IPS-NIHi7 (cell line): ENCODE measurements around the gene CSF1.

ENCODE experiments used
- DNase-seq: peaks from one replicate; pipeline ENCODE4 v3.0.0; 2012; ENCODE audit warnings: mixed read lengths; ENCODE audit errors: extremely low spot score

Gene CSF1

DNA sequence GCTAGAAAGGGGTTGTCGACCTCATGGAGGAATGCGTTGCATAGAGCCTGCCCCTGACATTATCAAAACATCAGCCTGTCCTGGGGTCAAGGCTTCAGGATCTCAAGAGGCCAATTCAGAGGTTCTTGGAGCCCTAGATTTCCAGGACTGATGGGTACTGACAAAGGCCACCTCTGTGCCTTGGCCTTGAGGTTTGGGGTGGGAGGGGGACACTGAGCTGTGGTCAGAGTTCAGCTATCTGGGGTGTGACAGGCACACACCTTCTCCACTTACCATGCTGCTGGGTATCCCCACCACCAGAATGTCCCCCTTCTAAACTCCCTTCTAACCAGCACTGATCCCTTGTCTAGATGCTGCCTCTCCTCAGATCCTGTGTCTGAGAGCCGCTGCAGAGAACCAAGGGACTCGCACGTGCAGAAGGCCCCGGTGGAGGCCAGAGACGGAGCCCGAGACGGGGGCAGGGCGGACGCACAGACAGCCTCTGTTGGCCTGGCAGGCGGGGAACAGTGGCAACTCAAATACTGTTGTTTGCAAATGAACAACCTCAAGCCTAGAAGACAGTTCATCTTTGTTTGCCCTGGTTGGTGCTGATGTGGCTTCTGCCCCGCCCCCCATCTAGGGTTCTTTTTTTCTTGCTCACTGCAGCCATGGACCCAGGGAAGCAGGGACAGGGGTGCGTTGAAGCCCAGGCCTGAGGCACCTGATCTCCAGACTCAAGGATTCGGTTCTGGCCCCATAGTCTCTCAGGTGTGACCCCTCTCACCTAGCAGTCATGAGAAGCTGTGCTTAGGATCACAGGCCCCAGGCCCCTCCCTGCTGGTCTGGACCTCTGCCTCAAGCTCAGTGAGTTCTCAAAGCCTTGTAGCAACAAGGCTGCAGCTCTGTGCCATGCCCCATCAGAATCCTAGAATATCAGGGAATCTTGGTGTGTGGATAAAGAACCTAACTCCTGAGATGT is 28.1 kb upstream of the CSF1 start:
- no peak for DNase-seq

DNA sequence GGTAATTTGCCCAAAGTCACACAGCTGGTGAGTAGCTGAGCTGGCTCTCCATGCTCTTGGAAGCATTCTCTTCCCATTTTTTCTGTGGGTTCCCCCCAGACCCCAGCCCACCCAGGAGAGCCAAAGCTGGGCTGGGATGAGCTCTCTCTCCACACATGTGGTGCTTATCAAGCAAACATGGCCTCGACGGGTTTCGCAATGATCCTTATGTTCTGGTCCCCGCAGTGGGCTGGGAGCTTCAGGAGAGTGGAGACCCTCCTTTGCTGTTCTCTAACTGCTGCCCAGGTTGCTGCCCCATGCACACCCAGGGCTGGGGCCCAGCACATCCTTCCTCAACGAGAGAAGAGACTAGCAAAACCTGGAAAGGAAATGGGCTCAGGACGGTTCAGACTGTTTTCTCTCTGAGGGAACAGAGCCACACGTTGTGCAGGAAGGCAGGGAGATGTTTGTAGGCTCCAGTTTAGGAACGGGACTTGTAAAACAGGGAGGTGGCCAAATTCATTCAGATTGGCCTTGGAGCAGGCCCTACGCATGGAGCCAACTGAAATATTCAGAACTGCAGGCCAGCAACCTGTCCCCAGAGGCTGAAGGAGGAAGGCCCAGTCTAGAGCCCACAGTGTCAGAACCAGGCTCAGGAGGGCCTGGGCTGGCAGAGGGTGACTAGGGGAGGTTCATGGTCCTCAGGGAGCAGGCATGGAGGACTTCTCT is 27.2 kb upstream of the CSF1 start:
- no peak for DNase-seq

DNA sequence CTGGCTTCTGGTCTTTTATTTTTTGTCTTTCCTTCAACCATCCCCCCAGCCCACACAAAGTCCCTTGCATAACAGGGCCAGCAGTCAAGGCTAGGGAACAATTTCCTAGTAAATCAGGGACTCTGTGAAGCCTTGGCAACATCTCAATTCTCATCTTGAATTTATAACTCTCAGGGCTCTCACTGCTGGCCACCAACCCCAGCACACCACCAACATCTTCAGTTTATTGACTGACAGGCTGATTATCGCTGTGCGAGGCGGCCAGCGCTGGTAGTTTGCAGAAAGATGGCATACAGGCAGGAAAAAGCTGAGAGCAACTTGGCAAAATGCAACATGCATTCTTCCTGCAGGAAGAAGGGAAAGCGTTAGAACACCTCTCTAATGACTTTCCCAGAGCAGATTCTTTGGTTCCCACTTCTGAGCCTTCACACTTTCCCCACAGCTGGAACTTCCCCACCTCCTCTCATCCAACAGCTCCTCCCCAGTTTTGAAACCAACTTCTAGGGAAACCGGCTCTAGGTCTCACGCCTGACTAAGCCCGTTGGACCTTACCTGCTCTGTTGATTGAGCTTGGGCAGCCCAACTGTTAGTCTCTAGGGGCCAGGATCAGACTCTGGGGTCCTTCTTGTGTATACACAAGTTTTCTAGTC is 26.3 kb upstream of the CSF1 start:
- DNase-seq = no peak

DNA sequence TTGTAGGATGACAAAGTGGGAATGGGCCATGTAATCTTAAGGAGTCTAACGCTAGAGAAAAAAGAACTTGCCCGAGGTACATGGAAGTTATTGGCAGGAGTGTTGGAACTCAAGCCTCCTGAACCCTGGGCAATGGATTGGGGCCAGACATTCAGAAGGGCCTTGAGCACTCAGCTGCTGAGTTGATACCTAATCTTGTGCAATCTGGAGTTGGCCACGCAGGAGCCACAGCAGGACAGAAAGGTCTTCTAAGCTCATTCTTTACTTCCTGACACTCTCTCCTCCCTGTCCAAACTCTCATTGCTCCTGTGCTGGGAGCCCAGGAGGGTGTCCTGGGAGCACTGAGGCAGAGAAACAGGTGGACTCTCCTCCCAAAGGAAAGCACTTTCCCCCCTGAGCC is 25.1 kb upstream of the CSF1 start:
- no peak for DNase-seq

DNA sequence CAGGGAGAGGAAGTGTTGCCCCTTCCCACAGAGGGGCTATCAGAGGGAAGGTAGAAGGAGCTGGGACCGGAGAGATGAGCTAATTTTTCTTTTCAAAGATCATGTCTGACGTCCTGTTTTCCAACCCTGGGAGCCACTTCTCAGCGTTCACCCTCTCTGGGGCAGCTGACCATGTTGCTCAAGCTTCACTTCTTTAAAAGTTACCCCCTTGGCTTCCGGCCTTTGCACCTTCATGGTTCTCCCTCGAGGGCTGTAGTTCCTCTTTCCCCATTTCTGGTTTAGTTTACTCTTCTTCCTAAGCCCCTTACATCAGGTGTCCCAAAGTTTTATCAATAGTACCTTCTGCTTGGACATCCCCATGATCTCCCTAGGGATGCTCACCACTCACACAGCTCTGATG is 23.8 kb upstream of the CSF1 start:
- DNase-seq = no peak

DNA sequence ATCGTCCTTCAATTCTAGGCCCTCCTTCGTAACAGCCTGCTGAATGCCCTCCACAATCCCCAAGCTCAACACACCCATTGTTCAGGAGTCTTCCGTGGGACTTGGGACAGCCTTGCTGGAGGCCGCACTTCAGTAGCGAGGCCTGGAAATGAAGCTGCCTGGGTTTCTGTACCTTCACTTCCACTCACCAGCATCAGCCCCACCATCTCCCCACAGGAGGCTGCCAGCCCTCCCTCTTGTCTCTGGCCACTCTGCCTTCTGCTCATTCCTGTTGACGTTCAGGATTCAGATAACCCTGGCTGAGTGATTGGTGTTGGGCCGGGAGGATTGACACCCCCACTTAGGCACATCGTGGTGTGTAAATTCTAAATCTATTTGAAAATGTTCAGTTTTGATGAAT is 23.4 kb upstream of the CSF1 start:
- no peak for DNase-seq

DNA sequence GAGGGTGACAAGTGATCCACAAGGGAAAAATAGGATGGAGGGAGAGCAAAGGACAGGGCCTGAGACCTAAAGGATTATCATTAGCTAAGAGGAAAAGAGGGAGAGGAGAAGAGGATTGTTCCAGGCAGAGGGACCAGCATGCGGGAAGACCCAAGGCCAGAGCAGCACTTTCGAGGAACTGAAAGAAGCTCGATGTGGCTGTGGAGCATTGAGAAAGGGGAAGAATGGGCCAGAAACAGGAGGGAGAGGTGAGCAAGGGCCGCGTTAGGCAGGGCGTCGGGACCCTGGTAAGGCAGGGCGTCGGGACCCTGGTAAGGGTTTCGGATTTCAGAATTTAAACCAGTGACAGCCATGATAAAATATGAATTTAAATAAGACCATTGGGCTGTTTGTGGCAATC is 22.8 kb upstream of the CSF1 start:
- no peak for DNase-seq

DNA sequence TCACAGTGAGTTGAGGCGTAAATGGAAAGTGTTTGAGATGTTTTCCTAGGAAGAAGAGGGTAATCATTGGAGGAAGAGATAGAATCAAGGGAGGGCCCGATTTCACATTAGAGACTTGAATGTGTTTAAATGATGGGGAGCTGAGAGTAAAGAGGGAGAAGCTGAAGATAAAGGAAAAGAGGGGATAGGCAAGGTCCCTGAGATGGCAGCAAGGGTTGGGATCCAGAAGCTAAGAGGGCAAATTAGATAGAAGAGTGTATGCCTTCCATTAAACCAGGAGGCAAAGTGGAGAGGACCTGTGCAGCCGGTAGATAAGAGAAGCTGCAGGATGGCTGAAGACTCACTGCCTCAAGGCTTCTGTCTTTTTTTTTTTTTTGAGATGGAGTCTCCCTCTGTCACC is 21.6 kb upstream of the CSF1 start:
- DNase-seq = no peak

DNA sequence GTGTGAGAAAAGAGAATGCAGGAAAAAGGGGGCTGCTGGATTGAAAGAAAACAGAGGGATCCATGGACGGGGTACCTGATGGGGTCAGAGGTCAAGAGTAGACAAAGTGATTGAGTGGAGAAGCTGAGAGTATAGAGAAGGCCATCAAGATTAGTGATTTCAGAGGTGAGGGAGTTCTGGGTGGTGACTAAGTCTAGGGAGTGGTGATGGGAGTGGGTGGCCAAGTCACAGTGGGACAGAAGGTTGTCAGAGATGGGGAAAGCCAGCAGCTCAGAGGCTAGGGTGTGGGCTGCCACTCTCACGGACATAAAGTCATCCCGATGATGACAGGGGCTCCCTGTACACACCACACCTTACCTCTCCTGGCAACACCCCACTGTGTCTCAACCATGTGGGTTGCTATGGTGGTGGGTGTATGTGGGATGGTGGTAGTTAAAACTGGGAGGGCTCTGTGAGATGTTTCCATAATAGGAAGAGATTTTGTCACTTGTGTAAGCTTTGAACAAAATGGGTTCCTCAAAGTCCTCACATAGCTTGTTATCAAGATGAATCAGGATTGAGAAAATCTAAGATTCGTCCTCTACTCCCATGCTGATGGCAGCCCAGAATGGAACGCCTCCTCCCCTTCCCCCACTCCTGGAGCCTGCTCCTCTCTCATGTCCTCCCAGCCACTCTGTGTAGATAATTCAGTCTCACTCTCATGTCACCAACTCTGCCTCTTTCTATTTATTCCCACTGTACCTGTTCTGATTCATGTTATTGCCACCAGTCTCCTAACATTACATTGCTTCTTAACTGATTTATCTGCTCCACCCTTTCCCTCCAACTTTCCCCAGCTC is 20.3 kb upstream of the CSF1 start:
- no peak for DNase-seq

DNA sequence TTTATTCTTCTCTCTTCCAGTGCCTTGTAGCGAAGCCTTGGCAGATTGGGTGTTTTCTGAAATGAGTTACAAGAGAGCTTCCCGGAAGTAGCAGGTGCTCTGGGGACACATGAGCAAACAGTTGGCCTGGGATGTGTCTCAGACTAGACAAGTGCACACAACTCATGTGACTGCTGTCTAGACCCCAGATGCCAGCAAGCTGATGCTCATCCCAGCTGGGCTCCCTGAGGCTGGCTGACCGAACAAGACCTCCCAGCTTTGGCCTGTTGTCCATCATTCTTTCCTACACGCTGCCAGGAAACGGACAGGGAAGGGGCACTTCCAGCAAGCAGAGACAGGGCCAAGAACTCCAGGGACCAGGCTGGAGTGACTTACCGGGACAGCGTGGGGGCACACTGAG is 18.7 kb upstream of the CSF1 start:
- DNase-seq = no peak

DNA sequence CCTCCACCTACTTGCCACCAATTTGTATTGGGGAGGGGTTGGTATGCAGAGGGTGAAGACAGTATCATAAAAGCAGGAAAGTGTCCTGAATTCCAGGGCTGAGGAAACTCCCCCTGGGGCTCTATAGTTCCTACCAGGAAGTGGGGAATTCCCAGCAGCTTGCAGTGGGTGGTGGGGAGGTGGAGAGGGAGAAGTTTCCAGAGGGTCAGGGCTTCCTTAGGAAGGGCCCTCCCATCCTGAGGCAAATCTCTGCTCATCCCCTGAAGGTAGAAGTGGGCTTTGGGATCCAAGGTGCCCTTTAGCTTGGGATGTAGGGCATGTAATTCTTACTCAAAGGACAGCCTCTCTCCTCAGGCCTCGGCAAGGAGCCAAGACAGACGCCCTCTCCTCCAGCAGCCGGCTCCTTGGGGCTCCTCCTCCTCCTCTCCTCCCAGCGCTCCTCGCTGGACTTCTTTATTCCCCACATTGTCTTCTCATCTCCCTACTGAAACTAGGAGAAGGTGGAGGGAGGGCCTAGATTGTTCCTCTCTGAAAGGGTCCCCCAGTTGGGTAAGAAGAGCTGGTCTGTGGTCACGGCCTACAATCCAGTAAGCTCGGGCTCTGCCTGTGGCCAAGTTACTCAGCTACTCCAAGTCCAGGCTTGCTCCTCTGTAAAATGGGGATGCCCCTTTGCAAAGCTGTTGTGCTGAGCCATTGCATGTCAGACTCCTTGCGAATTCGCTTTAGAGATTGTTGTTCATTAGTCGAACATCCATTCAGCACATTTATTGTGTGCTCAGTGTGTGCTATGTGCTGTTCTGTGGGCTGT is 17.9 kb upstream of the CSF1 start:
- no peak for DNase-seq

DNA sequence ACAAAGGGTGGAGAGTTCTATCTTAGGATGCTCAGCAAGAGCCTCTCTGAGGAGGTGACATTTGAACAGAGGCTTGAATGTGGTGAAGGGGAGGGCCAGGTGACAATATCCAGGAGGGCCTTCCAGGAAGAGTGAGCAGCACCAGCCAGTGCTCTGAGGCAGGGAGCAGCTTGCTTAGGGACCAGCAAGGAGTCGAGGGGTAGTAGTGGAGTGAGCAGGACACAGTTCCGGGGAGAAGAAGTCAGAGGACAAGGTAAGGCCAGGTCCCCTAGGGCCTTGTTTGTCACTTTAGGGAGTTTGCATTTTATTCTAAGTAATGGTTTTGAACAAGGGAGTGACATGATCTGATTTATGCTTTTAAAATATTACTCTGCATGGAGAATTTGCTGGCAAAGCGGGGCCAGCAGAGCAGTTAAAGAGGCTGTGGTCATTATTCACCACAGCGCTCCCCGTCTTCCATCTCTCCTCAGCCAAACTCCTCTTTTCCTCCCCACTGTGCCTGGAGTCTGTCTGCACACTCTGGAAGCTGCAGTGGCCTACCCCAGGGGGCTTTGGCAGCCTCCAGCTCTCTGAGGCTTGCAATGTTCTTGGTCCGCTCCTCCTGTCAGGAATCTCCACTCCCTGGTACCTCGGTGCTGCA is 17.0 kb upstream of the CSF1 start:
- DNase-seq = no peak

DNA sequence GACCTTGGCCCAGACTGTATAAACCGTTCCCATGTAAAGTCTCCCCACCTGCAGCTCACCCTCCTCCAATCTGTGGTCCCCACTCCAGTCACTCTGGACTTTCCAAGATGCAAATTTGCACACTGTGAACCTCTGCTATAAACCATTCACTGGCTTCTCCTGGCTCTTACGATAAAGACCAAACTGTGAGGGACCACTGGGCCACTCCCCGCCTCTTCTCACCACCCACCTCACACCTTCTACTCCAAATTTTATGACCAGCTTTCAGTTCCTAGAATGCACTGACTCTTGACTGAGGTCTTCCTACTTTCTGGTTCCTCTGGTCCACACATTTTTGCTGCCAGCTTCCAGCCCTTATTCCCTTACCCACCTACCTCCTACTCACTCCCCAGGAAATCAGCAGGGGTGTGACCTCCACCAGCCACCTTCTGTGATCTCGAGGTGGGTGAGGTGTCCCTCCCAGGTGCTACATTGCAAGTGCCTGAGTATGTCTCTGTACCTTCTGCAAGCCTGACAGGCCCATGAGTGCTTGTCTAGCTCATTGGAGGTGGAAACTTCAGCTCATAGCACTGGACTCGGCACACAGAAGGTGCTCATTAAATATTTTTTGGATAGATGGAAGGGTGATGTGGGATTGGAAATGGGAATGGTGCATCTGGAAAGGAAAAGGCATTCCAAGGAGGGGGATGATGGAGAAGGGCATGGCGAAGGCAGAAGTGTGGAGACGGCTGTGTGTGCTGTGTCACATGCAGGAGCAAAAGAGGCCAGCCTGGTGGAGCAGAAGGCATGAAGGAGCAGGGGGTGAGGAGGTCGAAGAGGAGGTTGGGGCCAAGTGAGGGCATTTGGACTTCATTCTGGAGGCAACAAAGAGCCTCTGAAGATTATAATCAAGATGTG is 15.6 kb upstream of the CSF1 start:
- DNase-seq = no peak

DNA sequence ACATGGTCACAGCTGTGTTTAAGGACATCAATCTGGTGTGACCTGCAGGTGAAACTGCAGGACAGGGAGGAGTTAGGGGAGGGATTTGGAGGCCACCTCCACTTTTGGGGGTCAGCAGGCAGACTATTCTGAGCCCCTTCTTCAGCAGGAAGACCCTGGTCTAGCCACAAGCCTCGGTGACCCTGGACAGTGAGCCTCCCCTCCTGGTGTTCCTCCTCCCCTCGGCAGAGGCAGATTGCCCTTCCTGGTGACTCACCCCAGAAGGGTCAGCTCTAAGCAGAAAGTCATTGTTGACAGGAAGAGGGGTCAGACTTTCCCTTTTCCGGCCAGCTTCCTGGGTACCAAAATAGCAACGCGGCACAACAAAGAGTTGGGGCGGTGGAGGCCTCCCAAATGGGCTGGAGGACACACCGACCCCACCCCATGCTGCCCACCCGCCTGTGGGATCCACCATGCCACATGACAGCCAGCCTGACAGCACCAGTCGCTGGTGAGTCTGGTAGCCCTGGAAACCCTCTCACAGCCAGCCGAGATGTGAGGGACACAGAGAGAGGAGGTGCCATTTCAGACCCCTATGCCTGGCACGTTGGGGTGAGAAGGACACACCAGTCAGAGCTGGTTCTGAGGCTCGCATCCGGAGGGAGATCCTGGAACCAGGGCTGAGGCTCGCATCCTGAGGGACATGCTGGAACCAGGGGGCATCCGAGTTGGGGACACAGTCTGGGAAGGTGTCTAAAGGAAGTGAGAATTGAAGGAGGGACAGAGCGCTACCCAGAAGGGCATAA is 14.7 kb upstream of the CSF1 start:
- DNase-seq = no peak

DNA sequence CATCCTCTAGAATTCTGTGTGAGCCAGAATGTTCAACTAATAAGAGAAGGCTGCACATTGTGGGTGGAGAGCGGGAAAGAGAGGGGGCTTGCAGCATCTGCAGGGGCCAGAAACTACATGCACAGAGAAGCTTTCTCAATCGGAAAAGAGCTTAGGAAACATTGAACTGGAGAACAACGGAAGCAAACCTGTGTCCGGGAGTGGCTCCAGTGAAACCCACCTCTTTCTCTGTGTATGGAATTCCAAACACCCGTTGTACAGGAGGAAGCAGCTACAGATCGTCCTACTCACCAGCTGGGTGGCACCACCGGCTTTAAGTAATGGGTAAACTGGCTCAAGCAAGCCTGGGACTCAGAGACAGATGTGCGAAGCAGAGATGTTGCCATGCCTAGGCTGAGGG is 14.0 kb upstream of the CSF1 start:
- DNase-seq = no peak

DNA sequence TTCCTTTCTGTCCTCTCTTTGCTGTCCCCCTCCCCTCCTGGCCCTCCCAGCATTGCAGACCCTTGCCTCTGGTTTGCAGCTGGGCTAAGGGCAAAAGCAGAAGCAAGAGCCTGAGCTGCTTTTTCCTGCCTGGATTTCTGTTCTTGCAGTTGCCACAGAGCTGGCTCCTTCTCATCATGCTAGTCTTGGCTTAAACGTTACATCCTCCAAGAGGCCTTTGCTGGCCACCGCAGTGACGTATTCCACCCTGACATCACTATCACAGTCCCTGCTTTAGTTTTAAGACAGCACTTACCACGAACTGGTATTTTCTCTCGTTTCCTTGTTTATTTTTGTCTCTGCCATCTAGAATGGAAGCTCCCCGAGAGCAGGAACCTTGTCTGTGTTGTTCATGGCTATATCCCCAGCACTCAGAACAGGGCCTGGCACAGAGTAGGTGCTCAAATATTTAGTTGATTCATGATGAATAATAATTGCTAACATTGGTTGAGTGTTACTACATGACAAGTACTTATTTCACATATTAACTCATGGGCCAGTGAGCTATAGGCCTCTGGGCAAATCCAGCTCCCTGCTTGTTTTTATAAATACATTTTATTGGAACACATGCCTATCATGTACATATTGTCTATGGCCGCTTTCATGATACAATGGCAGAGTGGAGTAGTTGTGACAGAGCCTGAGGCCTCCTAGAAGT is 13.2 kb upstream of the CSF1 start:
- DNase-seq = no peak

DNA sequence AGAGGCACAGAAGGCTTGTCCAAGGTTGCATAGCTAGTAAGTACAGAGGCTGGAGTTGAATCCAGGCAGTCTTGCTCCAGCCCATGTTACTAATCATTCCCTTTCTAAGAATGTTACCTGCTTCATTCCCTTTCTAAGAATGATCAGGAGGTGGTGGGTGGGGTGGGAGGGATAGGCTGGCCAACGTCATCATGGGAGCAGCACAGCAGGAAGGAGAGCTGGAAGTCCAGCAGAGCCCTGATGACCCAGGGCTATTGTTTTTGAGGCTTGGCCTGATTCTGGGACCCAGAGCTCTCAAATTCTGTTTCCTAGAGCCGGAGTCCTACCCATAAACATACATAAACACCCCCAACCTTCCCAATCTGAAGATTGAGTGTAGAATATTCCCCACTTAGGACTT is 11.8 kb upstream of the CSF1 start:
- no peak for DNase-seq

DNA sequence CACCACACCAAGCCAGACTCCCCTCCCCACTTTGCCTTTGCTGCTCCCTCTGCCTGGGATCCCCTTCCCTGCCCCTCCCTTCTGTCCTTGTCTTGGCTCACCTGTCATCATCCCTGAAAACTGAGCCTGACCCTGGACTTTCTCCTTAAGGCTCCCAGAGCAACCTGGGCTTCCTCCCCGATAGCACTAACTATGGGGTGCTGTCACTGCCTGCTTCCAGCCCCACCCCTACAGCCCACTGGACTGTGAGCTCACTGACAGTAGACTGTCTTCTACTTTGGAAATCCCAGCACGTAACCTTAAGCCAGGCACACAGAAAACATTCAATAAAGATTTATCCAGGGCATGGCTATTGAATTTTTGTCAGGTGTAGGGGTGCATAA is 9.5 kb upstream of the CSF1 start:
- no peak for DNase-seq
